MM.1S (cell line): ENCODE results near the gene ABTB2.

Source experiments
- CTCF ChIP-seq: fragments of 300-600 bp; sonication (generic); IDR thresholded peaks from 2 replicates; pipeline ENCODE4 v1.5.1; 2016; ENCODE audit warnings: antibody characterized with exemption, low read length, mixed read lengths
- EZH2 ChIP-seq: fragments of 300-600 bp; sonication (generic); optimal IDR thresholded peaks from 2 replicates; pipeline ENCODE3; 2017; ENCODE audit warnings: low read depth, mild to moderate bottlenecking, antibody characterized with exemption, low read length, mixed read lengths
- EZH2phosphoT487 ChIP-seq: fragments of 300-600 bp; sonication (generic); IDR thresholded peaks from 2 replicates; pipeline ENCODE4 v1.6.1; 2018; ENCODE audit warnings: antibody characterized with exemption, low read length

- TF ChIP-seq CTCF, result peak; percentile 14; the same call in 1 of the 2 replicates
- no peak for TF ChIP-seq EZH2phosphoT487
- no peak for TF ChIP-seq EZH2
Measured at GRCh38 chr11:34149786-34150185, 208.0 kb downstream of the ABTB2 start.
